Measurements from ENCODE around the gene UGT2A3.

Gene UGT2A3

DNA sequence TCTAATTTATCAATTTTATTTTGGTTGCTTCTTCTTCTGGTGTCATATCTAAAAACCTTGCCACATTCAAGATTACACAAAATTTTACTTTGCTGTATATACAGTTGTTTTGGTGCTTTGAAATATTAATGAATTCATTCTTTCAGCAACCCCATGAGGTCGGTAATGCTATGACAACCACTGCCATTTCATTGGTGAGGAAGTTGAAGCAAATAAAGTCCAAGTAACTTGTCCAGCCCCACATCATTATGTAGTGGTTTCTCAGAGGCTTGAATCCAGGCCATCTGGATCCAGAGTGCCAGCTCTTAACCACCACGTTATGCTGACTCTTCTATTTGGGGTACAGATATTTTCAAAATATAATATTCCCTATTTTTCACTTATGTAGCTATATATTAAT lies 42.2 kb downstream of the UGT2A3 start:
- no peak for DNase-seq

DNA sequence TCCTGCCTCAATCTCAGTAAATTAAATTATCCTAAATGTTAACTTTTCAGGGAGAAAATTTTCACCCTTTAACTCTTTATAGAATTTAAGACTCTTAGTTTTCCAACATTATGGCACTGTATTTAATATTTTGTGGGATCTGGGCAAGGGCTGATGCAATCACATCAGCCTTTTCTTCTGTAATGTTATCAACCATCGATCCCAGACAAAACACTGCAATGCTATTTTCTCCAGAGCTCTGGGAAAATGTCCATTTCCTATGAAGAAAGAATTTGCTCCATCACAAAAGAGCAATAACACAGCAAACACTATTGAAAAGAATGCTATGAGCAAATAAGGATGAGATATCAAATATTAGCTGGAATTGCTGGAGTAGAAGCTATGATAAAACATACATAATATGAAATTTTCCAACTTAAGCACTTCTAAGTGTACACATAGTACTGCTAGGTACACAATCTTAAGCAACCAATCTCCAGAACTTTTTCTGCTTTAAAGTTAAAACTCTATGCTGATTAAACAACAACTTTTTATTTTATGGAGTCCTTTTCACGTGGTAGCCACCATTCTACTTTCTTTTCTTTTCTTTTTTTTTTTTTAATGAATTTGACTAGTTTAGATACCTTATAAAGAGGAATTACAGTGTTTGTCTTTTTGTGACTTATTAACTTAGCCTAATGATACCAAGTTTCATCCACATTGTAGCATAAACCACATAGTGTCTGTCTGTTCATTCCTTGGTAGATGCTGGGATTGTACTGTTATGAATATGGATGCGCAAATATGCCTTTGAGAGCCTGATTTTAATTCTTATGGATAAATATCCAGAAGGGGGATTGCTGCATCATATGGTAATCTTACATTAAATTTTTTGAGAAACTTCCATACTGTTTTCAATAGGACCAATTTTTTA lies 43.6 kb downstream of the UGT2A3 start:
- DNase-seq: no peak

DNA sequence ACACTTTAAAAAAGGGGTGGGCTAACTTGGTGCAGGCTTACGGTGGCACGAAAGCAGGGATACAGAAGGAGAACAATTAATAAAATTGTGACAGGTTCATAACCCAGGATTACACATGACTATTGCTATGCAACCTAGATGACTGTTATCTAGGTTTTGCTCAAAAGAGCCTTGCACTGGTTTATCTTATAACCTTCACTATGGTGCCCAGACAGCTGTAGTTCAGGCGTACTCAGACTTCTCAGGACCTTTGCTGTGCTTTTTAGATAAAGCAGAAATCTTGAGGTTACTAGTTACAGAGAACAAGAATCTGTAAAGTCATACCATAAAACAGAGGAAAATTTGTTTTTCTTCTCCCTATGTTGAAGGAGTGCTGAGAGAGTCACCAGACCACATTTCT lies 44.4 kb downstream of the UGT2A3 start:
- no peak for DNase-seq

DNA sequence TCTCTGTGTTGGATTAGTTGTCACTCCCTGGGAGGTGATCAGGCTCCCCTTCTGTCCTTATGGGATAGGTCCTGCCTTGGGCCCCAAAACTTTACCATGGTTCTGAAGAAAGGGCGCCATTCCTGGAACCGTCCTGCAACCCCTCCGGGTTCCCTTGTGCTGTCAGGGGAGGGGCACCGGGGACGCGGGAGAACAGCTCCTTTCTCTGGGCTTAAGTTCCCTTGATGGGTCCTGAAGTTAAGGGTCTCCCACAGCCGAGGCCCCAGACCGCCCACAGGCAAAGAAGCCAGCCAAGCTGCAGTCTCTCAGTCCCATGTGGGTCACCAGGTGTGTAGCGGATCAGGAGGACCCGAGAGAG lies 44.8 kb downstream of the UGT2A3 start:
- DNase-seq: no peak

DNA sequence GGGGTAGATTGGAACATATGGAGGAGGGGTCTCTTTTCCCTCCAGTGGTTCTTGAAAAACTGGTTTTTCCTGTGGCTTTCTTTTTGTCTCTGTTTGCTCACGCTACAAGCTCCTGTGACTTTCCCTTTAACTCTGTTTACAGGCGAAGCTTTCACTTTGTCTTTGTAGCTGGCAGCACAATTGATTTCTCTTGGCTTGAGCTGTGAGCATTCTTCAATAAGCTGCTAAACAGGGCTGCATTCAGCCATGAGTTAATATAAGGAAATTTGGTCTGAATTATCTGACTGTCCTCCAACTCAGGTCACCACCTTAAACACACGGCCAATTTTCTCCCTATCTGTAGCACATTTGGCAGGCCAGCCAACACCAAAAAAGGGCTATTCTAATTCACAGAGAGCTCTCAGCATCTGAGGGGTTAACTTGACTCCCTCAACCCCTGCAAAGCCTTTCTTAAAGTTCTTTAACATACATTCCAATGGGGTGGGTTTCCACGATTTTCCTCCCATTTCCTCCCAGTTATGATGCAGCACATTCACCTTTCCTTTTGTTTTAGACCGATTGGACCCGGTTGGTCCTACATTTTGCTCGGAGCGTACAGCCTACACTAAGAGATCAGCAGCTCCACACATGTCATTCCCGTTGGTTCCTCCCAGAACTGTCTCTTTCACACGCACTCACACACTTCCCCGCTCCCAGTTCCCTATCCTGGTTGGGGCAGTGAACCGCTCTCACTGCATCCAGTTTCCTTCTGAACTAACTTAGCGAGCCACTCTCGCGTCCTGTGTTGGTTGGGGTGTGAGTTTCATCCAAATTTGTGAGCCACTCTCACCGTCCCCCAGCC lies 45.4 kb downstream of the UGT2A3 start:
- no peak for DNase-seq

DNA sequence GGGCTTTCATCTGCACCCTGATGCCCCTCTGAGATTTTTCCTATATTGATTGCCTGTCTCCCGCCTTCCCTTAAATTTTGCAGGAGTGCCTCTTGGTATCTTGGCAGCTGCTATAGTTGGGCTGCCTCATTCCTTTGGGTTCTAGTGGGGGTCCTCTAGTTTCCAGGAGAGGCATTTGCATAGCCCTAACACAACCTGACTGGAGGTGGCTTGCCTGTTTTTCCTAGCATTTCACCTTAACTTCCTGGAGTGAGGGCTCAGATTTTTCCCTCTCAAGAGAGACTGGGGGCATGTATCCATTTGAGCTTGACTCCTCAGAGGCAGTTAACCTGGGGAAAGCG lies 46.0 kb downstream of the UGT2A3 start:
- DNase-seq: no peak

DNA sequence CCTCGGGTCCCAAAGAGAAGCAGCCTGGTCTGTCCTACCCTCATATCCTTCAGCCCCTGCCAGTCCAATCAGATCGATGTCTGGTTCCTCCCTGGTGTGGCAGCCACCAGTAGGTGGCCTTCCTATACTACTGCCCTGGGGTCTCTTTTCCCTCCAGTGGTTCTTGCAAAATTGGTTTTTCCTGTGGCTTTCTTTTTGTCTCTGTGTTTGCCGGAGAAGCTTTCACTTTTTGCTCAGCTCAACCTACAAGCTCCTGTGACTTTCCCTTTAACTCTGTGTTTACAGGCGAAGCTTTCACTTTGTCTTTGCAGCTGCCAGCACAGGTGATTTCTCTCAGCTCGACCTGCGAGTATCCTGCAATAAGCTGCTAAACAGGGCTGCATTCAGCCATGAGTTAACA lies 46.8 kb downstream of the UGT2A3 start:
- DNase-seq: no peak

DNA sequence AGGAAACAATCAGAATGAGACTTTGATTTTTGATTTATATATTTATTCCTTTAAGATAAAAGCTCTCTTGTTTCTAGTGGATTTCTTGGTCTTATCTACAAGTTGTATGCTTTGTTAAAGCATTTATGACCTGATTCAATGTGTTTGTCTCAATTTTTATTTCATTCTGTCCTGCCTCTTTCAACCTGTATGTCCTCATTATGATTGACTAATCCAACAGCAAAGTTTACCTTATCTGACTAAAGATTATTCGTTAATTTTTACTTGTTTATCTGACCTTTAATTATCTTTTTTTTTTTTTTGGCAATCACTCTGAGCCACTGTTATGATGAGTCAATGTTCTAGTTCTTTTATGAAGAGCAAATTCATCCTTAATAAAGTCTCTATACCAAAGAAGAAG lies 54.9 kb downstream of the UGT2A3 start:
- no peak for DNase-seq

DNA sequence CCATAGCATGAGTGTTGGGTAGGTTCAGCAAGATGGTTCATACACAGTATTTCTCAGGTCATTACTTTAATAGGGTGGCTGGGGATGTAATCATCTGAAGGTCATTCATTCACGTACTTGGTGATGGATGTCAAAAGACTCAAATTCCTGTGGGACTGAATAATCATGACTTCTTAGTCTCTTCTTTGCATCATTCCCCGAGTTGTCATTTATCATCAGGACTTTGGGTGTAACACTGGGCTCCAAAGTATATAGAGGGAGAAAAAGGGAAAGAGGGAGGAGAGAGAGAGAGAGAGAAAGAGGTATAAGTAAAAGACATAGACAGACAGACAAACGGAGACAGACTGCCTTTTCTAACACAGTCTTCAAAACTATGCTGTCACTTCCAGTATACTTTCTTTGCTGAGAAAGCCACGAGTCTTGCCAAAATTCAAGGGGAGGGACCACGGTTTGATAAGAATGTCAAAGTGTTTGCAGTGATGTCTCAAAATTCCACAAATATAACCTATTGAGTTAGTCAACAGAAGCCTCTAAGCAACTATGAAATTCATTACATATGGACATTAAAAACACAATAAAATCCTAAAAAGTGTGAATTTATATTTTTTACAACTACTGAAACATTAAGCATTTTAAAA lies 55.9 kb downstream of the UGT2A3 start:
- no peak for DNase-seq

DNA sequence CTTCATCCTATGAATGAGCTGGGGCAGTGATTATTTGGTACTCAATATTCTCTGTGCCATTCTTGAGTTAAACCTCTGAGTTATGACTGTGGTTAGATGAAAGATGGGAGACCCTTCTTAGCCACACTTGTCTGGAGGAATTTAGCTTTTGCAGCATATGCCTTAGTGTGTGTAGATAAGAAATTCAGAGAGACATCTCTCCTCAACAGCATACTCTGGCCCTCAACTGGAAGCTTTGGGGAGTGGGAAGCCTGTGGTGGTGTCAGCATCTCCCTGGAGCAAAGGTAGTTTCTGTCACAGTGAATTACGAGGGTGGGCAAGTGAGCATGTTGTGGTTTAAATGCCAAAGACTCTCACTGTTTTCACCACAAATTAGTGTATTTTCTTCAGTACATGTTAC lies 58.7 kb downstream of the UGT2A3 start:
- DNase-seq: no peak

DNA sequence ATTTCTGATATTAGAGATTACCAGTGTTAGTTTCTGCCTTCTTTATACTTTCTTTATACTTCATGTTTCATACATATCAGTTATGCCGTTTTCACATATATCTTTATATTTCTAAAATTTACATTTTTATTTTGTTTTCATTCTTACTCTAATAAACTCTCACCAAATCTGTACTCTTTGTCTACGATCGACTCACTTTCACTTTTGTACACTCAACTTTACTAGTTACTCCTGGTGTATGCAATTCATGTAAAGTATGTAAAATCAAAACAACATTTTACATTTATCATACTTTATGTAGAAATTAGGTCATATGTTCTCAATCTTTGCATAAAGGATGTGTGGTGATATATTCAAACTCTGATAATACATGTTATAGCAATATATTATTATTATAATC lies 59.9 kb downstream of the UGT2A3 start:
- DNase-seq: no peak

DNA sequence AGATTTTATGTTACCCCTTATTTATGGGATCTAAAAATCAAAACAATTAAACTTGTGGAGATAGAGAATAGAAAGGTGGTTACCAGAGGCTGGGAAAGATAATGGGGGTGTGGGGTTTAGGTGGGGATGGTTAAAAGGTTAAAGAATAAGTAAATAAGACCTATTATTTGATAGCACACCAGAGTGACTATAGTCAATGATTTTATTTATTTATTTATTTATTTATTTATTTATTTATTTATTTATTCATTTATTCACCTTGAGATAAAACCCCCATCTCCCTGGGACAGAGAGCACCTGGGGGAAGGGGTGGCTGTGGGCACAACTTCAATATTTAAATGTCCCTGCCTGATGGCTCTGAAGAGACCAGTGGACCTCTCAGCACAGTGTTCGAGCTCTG lies 66.1 kb downstream of the UGT2A3 start:
- DNase-seq: no peak

DNA sequence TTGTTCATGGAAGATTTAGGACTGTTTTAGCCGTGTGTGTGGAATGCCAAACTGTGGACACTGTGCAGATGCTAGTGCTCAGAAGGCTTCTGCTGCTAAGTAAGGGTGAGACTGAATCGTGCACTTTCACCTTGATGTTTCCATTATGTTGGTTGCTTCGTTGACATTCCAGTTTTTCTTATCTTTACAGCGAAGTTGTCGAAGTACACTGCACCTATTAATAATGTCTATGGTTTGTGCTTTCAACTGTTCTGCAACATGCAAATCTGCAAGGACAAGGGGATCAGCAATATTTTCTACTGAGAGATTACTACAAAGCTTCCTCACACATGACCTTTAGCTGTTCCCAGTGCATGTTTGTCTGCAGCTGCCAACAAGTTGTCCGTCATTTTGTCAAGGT lies 67.7 kb downstream of the UGT2A3 start:
- no peak for DNase-seq
